HepG2 (cell line): Measurements from ENCODE around the gene DTX4. TPM values are rescaled to one million over a fixed set of nuclear protein-coding genes. Genes with fewer than 3 reads are reported as not detected.

ENCODE experiments used
- ATAC-seq: fragments of 200-7000 bp; cut with Tn5 transposase; 3 replicates; pipeline ENCODE4 v1.9.1; 2020; ENCODE audit warnings: mild to moderate bottlenecking, moderate library complexity
- BruUV-seq: library from RNA; stranded (reverse); fragments of 400-500 nt; replicated peaks from 2 replicates; lab custom pipeline; 2021; lab: Mats Ljungman, UMichigan
- CTCF ChIA-PET: fragments of 300-600 bp; formaldehyde crosslinking; extraction: SDS; loops from one replicate; lab custom pipeline; 2021; ENCODE audit warnings: low total read pairs, inconsistent platforms, low intra/inter-chr PET ratio; lab: Yijun Ruan, JAX
- POLR2A ChIA-PET: fragments of 350-600 bp; sonication (Branson Sonifier 250); formaldehyde crosslinking; loops from one replicate; lab custom pipeline; 2020; ENCODE audit warnings: antibody characterized with exemption, inconsistent platforms; lab: Yijun Ruan, JAX
- DNase-seq: peaks from one replicate; pipeline ENCODE4 v3.0.0-alpha.2; 2015; ENCODE audit warnings: low spot score
- FAIRE-seq: peaks from 3 replicates; lab custom pipeline; 2011; peaks lifted over from hg19 to GRCh38; lab: Jason Lieb, UNC
- H2AFZ ChIP-seq: one replicate; pipeline ENCODE4 v1.6.1; 2011; ENCODE audit warnings: low read length, inconsistent platforms
- H3K27ac ChIP-seq: fragments of 300-600 bp; 3 replicates; pipeline ENCODE4 v1.8.0; 2011; ENCODE audit warnings: mixed run types, mild to moderate bottlenecking, mixed read lengths, low read length, inconsistent platforms; ENCODE audit not compliant: insufficient read depth; ENCODE audit errors: extremely low read length
- H3K27me3 ChIP-seq, 2 experiments: fragments of 200-600 bp in 1 of 2; 2 replicates in 1 of 2; 3 replicates in 1 of 2; pipeline versions ENCODE4 v1.6.0 to v1.8.0; 2011; ENCODE audit warnings: low read length in 2 of 2, mild to moderate bottlenecking in 2 of 2, moderate library complexity in 2 of 2, inconsistent platforms in 1 of 2; ENCODE audit not compliant: insufficient read depth in 2 of 2, control insufficient read depth in 1 of 2
- H3K36me3 ChIP-seq, 2 experiments: fragments of 200-600 bp in 1 of 2; replicated peaks in 1 of 2; 2 replicates in 1 of 2; 3 replicates in 1 of 2; pipeline versions ENCODE4 v1.5.1 to v1.8.0; 2011; ENCODE audit warnings: low read length in 2 of 2, inconsistent platforms in 1 of 2; ENCODE audit not compliant: insufficient read depth in 2 of 2, control insufficient read depth in 1 of 2
- H3K4me1 ChIP-seq: 2 replicates; pipeline ENCODE4 v1.5.1; 2012; ENCODE audit warnings: low read length, inconsistent platforms; ENCODE audit not compliant: insufficient read depth
- H3K4me2 ChIP-seq: 2 replicates; pipeline ENCODE4 v1.6.0; 2011; ENCODE audit warnings: low read depth, low read length, inconsistent platforms
- H3K4me3 ChIP-seq, 3 experiments: fragments of 200-600 bp in 1 of 3; sonication (generic), shearing (Covaris generic) in 1 of 3; replicated peaks in 1 of 3; 2 replicates each; pipeline ENCODE4 v1.5.1; 2011 to 2016; ENCODE audit warnings: low read length in 3 of 3, inconsistent platforms in 2 of 3, low read depth in 2 of 3, mild to moderate bottlenecking in 2 of 3, control low read depth in 1 of 3, mixed read lengths in 1 of 3; ENCODE audit not compliant: insufficient read depth in 1 of 3
- H3K79me2 ChIP-seq: one replicate; pipeline ENCODE4 v1.6.1; 2011; ENCODE audit warnings: low read length, inconsistent platforms; ENCODE audit not compliant: insufficient read depth
- H3K9ac ChIP-seq: 2 replicates; pipeline ENCODE4 v1.6.0; 2011; ENCODE audit warnings: mild to moderate bottlenecking, low read depth, low read length, inconsistent platforms; ENCODE audit not compliant: insufficient read depth
- H3K9me3 ChIP-seq: 2 replicates; pipeline ENCODE4 v1.5.1; 2012; ENCODE audit warnings: mild to moderate bottlenecking, low read length
- H4K20me1 ChIP-seq: 2 replicates; pipeline ENCODE4 v1.6.0; 2011; ENCODE audit warnings: inconsistent platforms, mild to moderate bottlenecking, low read length, moderate library complexity; ENCODE audit not compliant: insufficient read depth
- ELF3 ChIP-seq: IDR thresholded peaks from 2 replicates; pipeline ENCODE4 v1.6.1; 2016; ENCODE audit warnings: missing genetic modification reagents, missing compliant biosample characterization
- FOXO1 ChIP-seq: sonication (generic); formaldehyde crosslinking; IDR thresholded peaks from 2 replicates; pipeline ENCODE4 v1.4.0; 2020; ENCODE audit warnings: missing genetic modification reagents
- ZBTB7A ChIP-seq: sonication (generic); formaldehyde crosslinking; IDR thresholded peaks from 2 replicates; pipeline ENCODE4 v1.8.0; 2022; ENCODE audit warnings: mild to moderate bottlenecking, missing genetic modification reagents
- ZNF33B ChIP-seq: sonication (generic); formaldehyde crosslinking; IDR thresholded peaks from 2 replicates; pipeline ENCODE4 v1.5.1; 2020; ENCODE audit warnings: mild to moderate bottlenecking, missing genetic modification reagents
- ZNF407 ChIP-seq: sonication (generic); formaldehyde crosslinking; IDR thresholded peaks from one replicate; pipeline ENCODE4 v1.5.1; 2020; ENCODE audit warnings: mild to moderate bottlenecking, missing genetic modification reagents; ENCODE audit errors: not compliant biosample characterization
- ZNF773 ChIP-seq: sonication (generic); formaldehyde crosslinking; IDR thresholded peaks from 2 replicates; pipeline ENCODE4 v1.4.0; 2020; ENCODE audit warnings: missing genetic modification reagents, borderline replicate concordance
- ZNF841 ChIP-seq: sonication (generic); formaldehyde crosslinking; IDR thresholded peaks from 2 replicates; pipeline ENCODE4 v1.8.1; 2023; ENCODE audit warnings: missing genetic modification reagents, borderline replicate concordance
- WGBS: methylation state at CpG from one replicate; pipeline ENCODE4 v1.1.6; 2017; ENCODE audit warnings: low lambda C conversion rate; 5-methylcytosine and 5-hydroxymethylcytosine counted together
- in situ Hi-C: cut with HindIII; loops from 2 replicates; pipeline ENCODE4 v1.10.0; 2017; ENCODE audit warnings: low pct_unique_long_range_greater_than_20kb; ENCODE audit not compliant: extremely low pct_ligation_motif_present
- intact Hi-C: fragments of 100-400 bp; cut with micrococcal nuclease; formaldehyde crosslinking; loops from one replicate; pipeline ENCODE4 v1.10.0; 2022; ENCODE audit not compliant: unreplicated experiment
- polyA plus RNA-seq, 8 experiments: library from polyadenylated mRNA; depleted of rRNA in 3 of 8; stranded (reverse) in 7 of 8; unstranded in 1 of 8; fragments of >200 nt; fragmentation: Illumina TruSeq in 4 of 8; extraction: Trizol in 4 of 8; gene quantifications; 2 replicates each; pipeline versions ENCODE4 v1.2.1 to v1.2.3, GENCODE V29; 2011 to 2016; ENCODE audit warnings: low read depth in 4 of 8, missing spikeins in 1 of 8, mixed read lengths in 1 of 8; ENCODE audit not compliant: insufficient read depth in 1 of 8
- total RNA-seq, 5 experiments: library from RNA; depleted of rRNA; stranded (reverse); fragments of >200 nt; fragmentation: Illumina TruSeq; extraction: Trizol; gene quantifications; 2 replicates each; pipeline ENCODE4 v1.2.3, GENCODE V29; 2016; ENCODE audit warnings: low read depth in 1 of 5

Gene DTX4
- total and polyA plus RNA-seq, 2 of the 13 experiments (the other 11 are each of a cell fraction or from before 2014, with no cell fraction given) = 0.67 to 5.6 TPM

- Histone ChIP-seq H3K4me1 (no peaks in the 10 kb centered on the region), H3K27me3 (peaks cover 0 to 2% of the 10 kb centered on the region in 2 experiments; a peak in 1 of 5 replicates), H3K9me3 (no peaks in the 10 kb centered on the region), H3K36me3 (no peaks in the 10 kb centered on the region), H3K4me3 (no peak overlapping the region), H3K27ac (no peak overlapping the region), H2AFZ (no peak overlapping the region), H3K9ac (no peak overlapping the region), H4K20me1 (no peaks in the 10 kb centered on the region), H3K79me2 (no peaks in the 10 kb centered on the region), H3K4me2 (no peak overlapping the region)
- intact Hi-C loops = no loop called here
- BruUV-seq = no TSS peak
- in situ Hi-C loops = no loop called here
- no peak for ATAC-seq
- DNase-seq = no peak
- ChIA-PET POLR2A (no interaction called here), CTCF (no interaction called here)
- FAIRE-seq = no peak
- TF ChIP-seq ZNF841 (no peak), ELF3 (CRISPR knock-in tag) (no peak), ZBTB7A (CRISPR knock-in tag) (no peak), FOXO1 (CRISPR knock-in tag) (no peak), ZNF407 (CRISPR knock-in tag) (no peak), ZNF33B (CRISPR knock-in tag) (no peak), ZNF773 (CRISPR knock-in tag) (no peak)
- whole genome bisulfite sequencing = 0% methylated on average over 2 of the region's 2 CpGs
Observed at GRCh38 chr11:59226396-59226795, 54.5 kb downstream of the DTX4 start.
